Parathyroid adenoma (tissue), 2 donors: ENCODE results near the gene NDUFB7.

ENCODE experiments used
- H2AFZ ChIP-seq: fragments of 300-600 bp; sonication (generic); one replicate; pipeline ENCODE4 v1.7.0; 2017; ENCODE audit warnings: antibody characterized with exemption, mild to moderate bottlenecking
- H3K27ac ChIP-seq: fragments of 300-600 bp; sonication (generic); one replicate; pipeline ENCODE4 v1.7.0; 2017
- H3K27me3 ChIP-seq: fragments of 300-600 bp; sonication (generic); one replicate; pipeline ENCODE4 v1.7.0; 2017; ENCODE audit warnings: low read length; ENCODE audit not compliant: control insufficient read depth, insufficient read depth
- H3K36me3 ChIP-seq: fragments of 300-600 bp; sonication (generic); one replicate; pipeline ENCODE4 v1.7.0; 2017; ENCODE audit warnings: low read length; ENCODE audit not compliant: control insufficient read depth, insufficient read depth
- H3K4me1 ChIP-seq: fragments of 300-600 bp; sonication (generic); one replicate; pipeline ENCODE4 v1.7.0; 2017; ENCODE audit warnings: control low read depth
- H3K4me2 ChIP-seq: fragments of 300-600 bp; sonication (generic); one replicate; pipeline ENCODE4 v1.7.0; 2017; ENCODE audit warnings: low read length
- H3K4me3 ChIP-seq: fragments of 300-600 bp; sonication (generic); one replicate; pipeline ENCODE4 v1.7.0; 2017; ENCODE audit warnings: low read depth, low read length
- H3K79me2 ChIP-seq: fragments of 300-600 bp; sonication (generic); one replicate; pipeline ENCODE4 v1.7.0; 2017; ENCODE audit warnings: control low read depth
- H3K9ac ChIP-seq: fragments of 300-600 bp; sonication (generic); one replicate; pipeline ENCODE4 v1.7.0; 2017; ENCODE audit warnings: mild to moderate bottlenecking
- H3K9me3 ChIP-seq: fragments of 300-600 bp; sonication (generic); one replicate; pipeline ENCODE4 v1.7.0; 2017; ENCODE audit warnings: low read length; ENCODE audit not compliant: control insufficient read depth
- TF ChIP-seq, protein P1 (sequence below): fragments of 300-600 bp; sonication (generic); IDR thresholded peaks from one replicate; pipeline ENCODE4 v1.7.0; 2017; ENCODE audit warnings: antibody characterized with exemption, mild to moderate bottlenecking
- donor health status: primary hyperparathyroidism.

NDUFB7 gene

DNA sequence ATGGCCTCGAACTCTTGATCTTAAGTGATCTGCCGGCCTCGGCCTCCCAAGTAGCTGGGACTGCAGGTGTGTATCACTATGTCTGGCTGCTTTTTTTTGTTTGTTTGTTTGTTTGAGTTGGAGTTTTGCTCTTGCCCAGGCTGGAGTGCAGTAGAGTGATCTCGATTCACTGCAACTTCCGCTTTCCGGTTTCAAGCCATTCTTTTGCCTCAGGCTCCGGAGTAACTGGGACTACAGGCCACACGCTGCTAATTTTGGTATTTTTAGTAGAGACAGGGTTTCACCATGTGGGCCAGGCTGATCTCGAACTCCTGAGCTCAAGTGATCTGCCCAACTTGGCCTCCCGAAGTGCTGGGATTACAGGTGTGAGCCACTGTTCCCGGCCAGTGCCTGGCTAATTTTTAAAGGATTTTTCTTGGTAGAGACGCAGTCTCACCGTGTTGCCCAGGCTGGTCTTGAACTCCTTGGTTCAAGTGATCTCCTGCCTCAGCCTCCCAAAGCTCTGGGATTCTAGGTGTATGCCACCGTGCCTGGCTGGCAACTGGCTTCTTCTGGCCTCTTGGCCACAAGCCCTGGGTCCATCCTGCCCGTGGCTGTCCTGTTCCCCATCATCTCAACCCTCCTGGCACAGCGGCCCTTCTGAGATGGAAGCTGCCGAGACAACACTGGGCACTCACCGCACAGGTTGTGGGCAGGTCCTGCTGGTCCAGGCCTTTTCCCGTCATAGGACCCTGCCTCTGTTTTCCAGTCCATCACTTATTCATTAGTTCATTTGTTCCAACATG is 30.9 kb downstream of the NDUFB7 start:
- peaks cover 69% of the 10 kb centered on the region for H3K79me2 ChIP-seq
- no peak overlapping the region for H2AFZ ChIP-seq
- H3K9me3 ChIP-seq = no peaks in the 10 kb centered on the region
- no peaks in the 10 kb centered on the region for H3K36me3 ChIP-seq
- H3K4me3 ChIP-seq = no peak overlapping the region
- H3K27ac ChIP-seq = no peak overlapping the region
- H3K27me3 ChIP-seq = no peaks in the 10 kb centered on the region
- peaks cover 16% of the 10 kb centered on the region for H3K4me1 ChIP-seq
- TF ChIP-seq, protein P1, sequence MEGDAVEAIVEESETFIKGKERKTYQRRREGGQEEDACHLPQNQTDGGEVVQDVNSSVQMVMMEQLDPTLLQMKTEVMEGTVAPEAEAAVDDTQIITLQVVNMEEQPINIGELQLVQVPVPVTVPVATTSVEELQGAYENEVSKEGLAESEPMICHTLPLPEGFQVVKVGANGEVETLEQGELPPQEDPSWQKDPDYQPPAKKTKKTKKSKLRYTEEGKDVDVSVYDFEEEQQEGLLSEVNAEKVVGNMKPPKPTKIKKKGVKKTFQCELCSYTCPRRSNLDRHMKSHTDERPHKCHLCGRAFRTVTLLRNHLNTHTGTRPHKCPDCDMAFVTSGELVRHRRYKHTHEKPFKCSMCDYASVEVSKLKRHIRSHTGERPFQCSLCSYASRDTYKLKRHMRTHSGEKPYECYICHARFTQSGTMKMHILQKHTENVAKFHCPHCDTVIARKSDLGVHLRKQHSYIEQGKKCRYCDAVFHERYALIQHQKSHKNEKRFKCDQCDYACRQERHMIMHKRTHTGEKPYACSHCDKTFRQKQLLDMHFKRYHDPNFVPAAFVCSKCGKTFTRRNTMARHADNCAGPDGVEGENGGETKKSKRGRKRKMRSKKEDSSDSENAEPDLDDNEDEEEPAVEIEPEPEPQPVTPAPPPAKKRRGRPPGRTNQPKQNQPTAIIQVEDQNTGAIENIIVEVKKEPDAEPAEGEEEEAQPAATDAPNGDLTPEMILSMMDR = no peak
- no peak overlapping the region for H3K4me2 ChIP-seq
- no peak overlapping the region for H3K9ac ChIP-seq

DNA sequence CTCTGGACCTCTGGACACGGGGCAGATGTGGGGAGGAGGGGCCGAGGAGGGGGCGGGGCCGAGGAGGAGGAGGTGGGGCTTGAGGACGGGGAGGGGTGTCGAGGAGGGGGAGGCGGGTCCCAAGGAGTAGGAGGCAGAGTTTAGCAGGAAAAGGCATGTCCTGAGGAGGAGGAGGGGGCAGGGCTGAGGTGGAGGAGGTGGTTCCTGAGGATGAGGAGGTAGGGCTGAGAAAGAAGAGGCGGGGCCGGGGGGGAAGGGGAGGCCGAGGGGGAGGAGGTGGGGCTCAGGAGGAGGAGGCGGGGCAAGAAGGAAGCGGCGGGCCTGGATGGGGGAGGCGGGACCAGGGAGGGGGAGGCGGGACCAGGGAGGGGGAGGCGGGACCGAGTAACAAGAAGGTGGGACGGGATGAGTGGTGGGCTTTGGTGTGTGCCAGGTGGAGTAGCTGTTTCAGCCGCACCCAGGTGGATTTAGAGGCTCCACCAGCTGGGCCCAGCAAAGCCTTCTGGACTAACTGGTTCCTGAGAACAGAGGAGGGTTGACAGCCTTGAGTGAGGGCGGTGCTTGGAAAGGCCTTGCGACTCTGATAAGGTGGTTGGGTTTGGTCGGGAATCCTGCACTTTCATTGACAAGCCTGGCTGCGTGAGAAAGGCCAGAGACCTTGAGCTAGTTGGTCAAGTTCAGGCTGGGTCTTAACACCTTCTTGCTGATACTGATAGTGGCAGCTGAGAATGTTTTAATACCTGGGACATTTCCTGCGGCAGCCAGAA is 34.8 kb downstream of the NDUFB7 start:
- Histone ChIP-seq H3K27ac (peak overlapping the region; percentile 48), H3K79me2 (peaks cover 56% of the 10 kb centered on the region), H3K36me3 (no peaks in the 10 kb centered on the region), H3K4me2 (peak overlapping the region; percentile 42), H3K4me1 (peaks cover 17% of the 10 kb centered on the region), H3K9ac (no peak overlapping the region), H2AFZ (no peak overlapping the region), H3K4me3 (no peak overlapping the region), H3K9me3 (no peaks in the 10 kb centered on the region), H3K27me3 (no peaks in the 10 kb centered on the region)
- TF ChIP-seq, protein P1 = no peak

DNA sequence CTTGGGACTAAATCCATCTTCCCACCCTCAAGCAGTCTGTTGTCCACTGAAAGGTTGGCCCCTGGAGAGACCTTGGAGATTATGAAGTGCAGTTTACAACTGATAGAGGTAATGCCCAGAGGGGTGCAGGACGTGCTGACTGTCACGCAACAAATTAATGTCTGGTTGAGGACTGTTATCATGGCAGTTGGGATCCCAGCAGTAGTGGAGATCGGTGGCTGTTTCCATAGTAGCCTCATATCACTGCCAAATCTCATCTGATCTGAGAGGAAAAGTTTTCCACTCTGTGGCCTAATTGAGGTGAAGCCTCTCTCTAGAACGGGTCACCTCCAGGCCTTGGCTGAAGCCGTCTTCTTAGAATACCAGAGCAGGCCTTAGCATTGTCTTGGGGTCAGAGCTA is 38.4 kb downstream of the NDUFB7 start:
- Histone ChIP-seq H3K27ac (peak overlapping the region; percentile 73), H2AFZ (no peak overlapping the region)
- TF ChIP-seq, protein P1 = no peak

DNA sequence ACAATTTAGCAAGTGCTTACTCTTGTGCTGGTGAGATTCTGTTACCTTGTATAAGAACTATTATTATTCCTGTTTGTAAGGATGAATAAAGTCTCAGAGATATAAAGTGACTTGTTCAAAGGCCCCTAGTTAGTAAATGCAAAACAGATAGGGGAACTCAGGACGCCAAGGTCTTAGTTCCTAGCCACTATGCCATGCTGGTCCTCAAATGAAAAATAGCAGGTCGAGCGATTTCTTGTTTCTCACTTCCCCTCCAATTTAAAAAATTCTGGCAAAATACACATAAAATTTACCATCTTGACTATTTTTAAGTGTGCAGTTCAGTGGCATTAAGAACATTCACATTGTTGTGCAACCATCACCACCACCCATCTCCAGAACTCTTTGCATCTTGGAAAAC is 41.4 kb downstream of the NDUFB7 start:
- Histone ChIP-seq H3K4me3 (peak overlapping the region; percentile 94), H3K36me3 (no peaks in the 10 kb centered on the region), H2AFZ (no peak overlapping the region), H3K9ac (no peak overlapping the region), H3K9me3 (no peaks in the 10 kb centered on the region), H3K4me2 (peak overlapping the region; percentile 88), H3K79me2 (peaks cover 21% of the 10 kb centered on the region), H3K4me1 (peaks cover 13% of the 10 kb centered on the region), H3K27me3 (no peaks in the 10 kb centered on the region), H3K27ac (peak overlapping the region; percentile 73)
- TF ChIP-seq, protein P1 = no peak

More for the DNA sequence above, 38.4 kb downstream of the NDUFB7 start:
- H3K36me3 ChIP-seq = no peaks in the 10 kb centered on the region
- peak overlapping the region; percentile 45 for H3K4me3 ChIP-seq
- peaks cover 22% of the 10 kb centered on the region for H3K4me1 ChIP-seq
- H3K27me3 ChIP-seq = no peaks in the 10 kb centered on the region
- no peaks in the 10 kb centered on the region for H3K9me3 ChIP-seq
- H3K9ac ChIP-seq = no peak overlapping the region
- H3K79me2 ChIP-seq = peaks cover 42% of the 10 kb centered on the region
- H3K4me2 ChIP-seq = peak overlapping the region; percentile 68
